Nucleus accumbens (tissue), 56 donors: Measurements from ENCODE around the gene IL17RA.
A peak's percentile ranks its signal among the peaks of the same experiment; 100 is the strongest.

Experiments used
- DNase-seq, 56 donors: peaks; one replicate each; lab custom pipeline; 2025; lab: John Stamatoyannopoulos, UW

Gene IL17RA

GRCh38 chr22:17105143-17106129 is 20.6 kb downstream of the IL17RA start:
- no peak for DNase-seq

DNA sequence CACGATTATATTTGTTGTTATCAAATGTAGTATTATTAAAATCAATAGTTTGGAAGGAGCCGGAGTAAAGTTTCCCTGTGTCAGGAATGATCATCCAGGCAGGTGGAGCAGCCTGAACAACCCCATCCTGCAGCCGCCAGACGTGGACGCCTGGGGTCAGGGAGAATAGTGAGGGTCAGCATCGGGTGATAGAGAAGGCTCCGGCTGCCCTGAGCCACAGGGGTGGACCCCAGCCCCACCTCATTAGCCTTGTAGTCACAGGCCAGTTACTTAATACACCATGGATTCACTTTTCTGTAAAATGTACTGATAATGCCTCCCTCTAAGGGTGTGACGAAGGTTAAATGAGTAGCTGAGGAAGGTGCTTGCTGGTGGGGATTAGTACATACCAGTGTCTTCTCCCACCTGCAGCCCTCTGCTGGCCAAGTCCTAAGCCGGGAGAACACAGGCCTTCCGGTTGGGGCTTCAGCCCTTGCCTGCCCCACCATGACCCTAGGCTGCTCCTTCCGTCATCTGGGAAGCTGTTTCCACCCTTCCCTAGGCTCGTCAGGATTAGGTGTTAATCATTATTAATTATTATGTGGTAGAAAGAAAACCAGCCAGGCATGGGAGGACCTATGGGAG is 21.5 kb downstream of the IL17RA start:
- no peak for DNase-seq

DNA sequence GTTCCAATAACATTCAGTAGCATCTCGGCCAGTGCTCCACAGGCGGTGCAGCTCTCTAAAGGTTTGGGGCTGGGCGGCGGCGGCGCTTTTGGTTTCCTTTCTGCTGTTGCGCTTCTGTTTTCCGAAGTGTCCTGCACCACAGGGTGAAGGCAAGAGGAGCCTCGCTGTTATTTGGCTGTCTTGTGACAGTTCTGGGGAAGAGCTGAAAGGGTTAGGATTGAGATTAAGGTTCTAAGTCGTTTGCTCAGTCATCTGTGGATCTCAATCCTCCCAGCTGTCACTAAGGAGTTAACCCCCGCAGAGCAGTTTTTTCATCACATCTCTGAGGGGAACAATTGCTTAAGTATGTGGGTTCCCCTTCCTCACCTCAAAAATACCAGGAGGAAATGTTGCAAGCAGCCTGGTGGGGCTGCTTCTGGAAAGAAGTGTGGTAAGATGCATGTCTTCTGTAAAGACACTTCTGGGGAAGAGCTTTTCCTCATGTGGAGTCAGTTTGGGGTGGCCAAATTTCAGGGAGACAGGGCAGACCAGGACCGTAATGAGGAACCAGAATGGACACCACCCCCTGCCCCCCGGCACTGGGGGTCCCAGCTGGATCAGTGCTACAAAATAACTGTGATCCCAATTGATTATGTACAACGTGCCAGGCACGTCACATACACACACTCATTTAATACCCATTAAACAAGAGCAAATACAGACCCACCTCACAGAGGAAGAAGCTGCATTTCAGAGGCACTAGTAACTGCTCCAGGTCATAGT is 22.2 kb downstream of the IL17RA start:
- DNase-seq = no peak

DNA sequence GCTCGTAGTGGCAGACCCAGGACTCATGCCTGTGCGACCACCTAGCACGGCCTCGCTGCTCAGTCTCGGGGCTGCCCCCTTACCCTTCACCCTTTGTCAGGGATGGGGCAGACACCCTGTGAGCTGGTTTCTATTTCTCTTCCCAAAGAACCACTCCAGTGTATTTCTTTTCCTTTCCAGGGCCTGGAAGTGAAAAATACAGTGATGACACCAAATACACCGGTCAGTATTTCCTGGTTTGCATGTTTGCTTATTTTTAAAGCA is 22.7 kb downstream of the IL17RA start:
- DNase-seq = no peak

GRCh38 chr22:17108256-17109112 is 23.7 kb downstream of the IL17RA start:
- DNase-seq = no peak

DNA sequence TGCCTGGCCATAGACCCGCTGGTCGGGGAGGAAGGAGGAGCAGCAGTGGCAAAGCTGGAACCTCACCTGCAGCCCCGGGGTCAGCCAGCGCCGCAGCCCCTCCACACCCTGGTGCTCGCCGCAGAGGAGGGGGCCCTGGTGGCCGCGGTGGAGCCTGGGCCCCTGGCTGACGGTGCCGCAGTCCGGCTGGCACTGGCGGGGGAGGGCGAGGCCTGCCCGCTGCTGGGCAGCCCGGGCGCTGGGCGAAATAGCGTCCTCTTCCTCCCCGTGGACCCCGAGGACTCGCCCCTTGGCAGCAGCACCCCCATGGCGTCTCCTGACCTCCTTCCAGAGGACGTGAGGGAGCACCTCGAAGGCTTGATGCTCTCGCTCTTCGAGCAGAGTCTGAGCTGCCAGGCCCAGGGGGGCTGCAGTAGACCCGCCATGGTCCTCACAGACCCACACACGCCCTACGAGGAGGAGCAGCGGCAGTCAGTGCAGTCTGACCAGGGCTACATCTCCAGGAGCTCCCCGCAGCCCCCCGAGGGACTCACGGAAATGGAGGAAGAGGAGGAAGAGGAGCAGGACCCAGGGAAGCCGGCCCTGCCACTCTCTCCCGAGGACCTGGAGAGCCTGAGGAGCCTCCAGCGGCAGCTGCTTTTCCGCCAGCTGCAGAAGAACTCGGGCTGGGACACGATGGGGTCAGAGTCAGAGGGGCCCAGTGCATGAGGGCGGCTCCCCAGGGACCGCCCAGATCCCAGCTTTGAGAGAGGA is 24.5 kb downstream of the IL17RA start:
- DNase-seq = no peak

DNA sequence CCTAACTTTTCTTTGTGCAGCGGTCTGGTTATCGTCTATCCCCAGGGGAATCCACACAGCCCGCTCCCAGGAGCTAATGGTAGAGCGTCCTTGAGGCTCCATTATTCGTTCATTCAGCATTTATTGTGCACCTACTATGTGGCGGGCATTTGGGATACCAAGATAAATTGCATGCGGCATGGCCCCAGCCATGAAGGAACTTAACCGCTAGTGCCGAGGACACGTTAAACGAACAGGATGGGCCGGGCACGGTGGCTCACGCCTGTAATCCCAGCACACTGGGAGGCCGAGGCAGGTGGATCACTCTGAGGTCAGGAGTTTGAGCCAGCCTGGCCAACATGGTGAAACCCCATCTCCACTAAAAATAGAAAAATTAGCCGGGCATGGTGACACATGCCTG is 25.2 kb downstream of the IL17RA start:
- no peak for DNase-seq

GRCh38 chr22:17110791-17111550 is 26.2 kb downstream of the IL17RA start:
- no peak for DNase-seq

DNA sequence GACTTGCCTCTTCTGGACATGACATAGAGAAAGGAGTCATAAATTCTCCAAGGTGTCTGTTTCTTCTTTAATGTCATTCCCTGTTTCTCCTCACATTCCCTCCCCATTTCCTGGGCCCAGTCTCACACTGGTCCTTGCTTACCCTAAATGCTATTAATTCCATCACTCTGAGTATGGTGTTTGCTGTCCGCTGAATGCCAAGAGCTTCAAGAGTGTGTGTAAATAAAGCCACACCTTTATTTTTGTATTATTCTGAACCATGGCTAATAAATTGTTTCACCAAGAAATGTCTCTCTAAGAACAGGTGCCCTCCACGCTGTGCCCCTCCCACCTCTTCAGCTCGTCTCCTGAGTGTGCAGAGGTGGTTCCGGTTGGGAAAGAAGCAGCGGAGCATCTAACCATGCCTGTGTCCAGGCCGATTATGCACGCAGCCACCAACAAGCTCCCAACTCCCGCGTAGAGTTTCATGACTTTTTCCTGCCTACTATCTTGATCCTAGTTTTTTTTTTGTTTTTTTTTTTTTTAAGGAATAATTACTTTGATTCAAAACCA is 27.8 kb downstream of the IL17RA start:
- DNase-seq = no peak

DNA sequence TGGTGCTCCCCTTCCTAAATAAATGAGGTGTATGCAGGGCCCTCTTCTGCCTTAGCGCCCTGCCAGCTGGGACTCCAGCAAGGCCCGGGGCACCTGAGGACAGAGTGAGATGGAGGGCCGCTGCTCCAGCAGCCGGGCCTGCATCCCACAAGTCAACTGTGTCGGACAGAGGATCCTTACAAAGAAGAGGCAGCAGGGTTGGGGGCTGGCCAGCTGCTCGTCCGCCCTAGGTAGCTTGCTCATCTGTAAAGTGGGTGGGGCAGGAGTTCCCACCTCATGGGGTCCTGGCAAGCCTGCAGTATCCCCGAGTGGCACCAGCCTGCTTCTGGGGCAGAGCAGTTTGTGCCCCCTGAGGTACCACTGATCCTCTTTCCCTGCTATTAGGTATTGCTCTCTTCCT is 28.8 kb downstream of the IL17RA start:
- no peak for DNase-seq

DNA sequence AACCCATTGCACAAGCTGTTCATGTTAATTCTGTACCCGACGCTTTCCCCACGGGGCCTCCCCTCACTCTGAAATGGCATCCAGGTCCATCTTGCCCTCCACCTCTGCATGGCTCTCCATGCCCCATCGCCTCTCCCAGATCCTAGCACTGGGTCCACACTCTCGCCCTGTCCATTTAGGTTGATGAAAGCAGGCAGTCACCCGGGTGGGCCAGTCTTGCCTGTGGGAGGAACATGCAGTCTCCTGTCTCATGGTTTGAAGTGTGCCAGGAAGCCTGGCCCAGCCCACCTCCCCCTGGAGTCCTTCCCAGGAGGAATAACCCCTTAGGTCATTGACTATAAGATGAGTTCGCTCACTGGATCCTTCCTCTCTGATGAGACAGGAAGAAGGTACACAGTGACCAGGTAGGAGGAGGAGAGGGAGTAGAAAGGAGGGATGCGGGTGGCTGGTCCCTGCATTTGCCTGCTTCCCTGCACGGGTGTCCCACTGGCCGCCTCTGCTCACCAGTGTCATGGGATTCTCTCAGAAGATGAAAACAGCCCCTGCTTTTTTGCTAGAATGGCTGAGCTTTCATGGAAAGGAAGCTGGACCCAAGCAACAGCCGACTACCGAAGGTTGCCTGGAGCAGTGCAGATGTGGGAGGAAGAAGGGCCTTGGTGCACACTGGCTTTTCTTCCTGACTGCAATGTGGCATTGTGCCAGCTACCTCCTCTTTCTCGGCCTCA is 29.5 kb downstream of the IL17RA start:
- no peak for DNase-seq

DNA sequence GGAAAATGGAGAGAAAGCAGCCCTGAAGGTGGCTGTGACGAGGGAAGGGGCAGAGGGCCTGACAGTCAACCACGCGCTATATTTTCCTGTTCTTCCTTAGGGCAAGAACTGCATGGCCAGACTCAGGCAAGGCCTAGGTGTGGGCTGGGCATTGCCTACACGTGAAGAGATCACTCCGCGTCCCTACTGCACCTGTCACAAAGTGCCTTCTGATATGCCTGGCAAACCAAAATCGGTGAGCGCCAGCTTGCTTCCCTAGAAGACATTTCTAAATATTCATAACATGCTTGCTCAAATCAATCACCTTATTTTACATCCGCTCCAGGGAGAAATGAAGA is 30.1 kb downstream of the IL17RA start:
- DNase-seq = no peak

GRCh38 chr22:17115236-17115635 is 30.4 kb downstream of the IL17RA start:
- DNase-seq = no peak

DNA sequence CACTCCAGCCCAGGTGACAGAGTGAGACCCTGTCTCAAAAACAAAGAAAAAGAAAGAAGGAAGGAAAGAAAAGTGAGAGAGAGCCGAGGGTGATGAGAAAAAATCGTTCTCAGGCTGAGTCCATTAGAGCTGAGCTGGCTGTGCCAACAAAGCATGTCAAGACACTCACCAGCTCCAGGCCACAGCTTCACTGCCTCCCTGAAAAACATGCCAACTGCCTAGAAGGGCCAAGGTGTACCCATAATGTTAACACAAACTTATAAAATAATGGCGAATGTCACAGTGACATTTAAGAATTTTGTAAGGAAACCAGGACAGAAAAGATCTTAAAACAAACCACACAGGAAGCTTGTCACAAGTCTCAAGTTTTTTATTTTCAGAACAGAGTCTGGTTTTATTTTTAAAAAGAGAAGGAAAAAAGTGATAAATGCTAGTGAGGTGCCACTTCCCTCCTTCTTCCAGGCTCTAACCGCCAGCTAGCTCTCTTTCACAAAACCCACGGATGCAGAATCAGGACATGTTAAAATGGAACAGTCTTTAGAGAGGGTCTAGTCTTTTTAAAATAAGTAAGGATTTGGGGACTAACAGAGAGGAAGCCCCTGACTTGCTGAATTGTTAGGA is 31.3 kb downstream of the IL17RA start:
- DNase-seq = no peak

- no peak for DNase-seq
These were observed 32.0 kb downstream of the IL17RA start for GRCh38 chr22:17116572-17117330.

DNA sequence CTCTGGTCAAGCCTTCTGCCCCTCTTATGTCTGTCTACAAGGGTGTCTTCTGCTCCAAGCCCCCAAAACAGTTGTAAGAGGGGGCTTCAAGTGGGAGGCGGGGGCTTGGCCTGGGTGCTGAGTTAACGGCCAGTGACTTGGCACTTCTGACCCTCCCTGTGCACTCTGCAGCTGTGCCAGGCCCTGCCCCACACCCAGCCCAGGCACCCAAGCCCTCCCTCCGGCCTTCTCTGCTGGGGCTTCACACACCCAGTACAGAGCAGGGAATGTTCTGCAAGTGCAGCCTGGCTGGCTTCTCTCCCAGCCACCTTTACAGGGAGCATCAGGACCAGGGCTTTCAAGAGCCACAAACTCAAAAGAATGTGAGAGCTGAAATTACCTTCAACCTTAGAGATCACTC is 32.6 kb downstream of the IL17RA start:
- no peak for DNase-seq

- DNase-seq = peak in 1 of 56 donors; percentile 16
These were observed 33.1 kb downstream of the IL17RA start for GRCh38 chr22:17117890-17118289.
